ENCODE measurements around the gene MLX. TPM values are rescaled to one million over a fixed set of nuclear protein-coding genes. Genes with fewer than 3 reads are reported as not detected.

Gene MLX
- total RNA-seq, 1 experiment from 2014 or later = 33.7 TPM

- intact Hi-C loops (cut with micrococcal nuclease; ENCODE audit: unreplicated experiment) = no loop called here
- no TSS peak for BruUV-seq (replicated peaks)
These were observed 35.2 kb upstream of the MLX start for GRCh38 chr17:42531455-42532354.

GRCh38 chr17:42535155-42536047, 31.5 kb upstream of the MLX start:
- Histone ChIP-seq H3K36me3 (ENCODE audit: insufficient read depth, low read length, poor library complexity, severe bottlenecking) (no peaks in the 10 kb centered on the region), H3K4me1 (ENCODE audit: insufficient read depth, low read length, poor library complexity, severe bottlenecking) (no peaks in the 10 kb centered on the region), H3K27ac (ENCODE audit: low read depth, low read length, poor library complexity, severe bottlenecking) (peak overlapping the region; percentile 23), H3K9me3 (ENCODE audit: low read depth, low read length, poor library complexity, severe bottlenecking) (no peaks in the 10 kb centered on the region), H3K4me3 (ENCODE audit: low read depth, low read length, poor library complexity, severe bottlenecking) (peak overlapping the region; percentile 53), H3K27me3 (replicated peaks; ENCODE audit: insufficient read depth, low read depth, low read length, poor library complexity) (no peaks in the 10 kb centered on the region)
- no peak for DNase-seq (ENCODE audit: low spot score)
- CTCF ChIA-PET = interaction anchor here (0.9 kb wide), 1 partner anchor 605 kb away, joined by 5 read pairs; the partner anchor contains the start of gene ODAD4
- POLR2A ChIA-PET (ENCODE audit: low non-redundant PET) = no interaction called here
- BruUV-seq (replicated peaks) = no TSS peak
- TF ChIP-seq EZH2 (IDR thresholded peaks at IDR 0.05; ENCODE audit: borderline replicate concordance, low read depth, low read length, poor library complexity, severe bottlenecking) = no peak
- no peak for TF ChIP-seq CTCF (conservative IDR thresholded peaks at IDR 0.05; ENCODE audit: low read depth, low read length)
- intact Hi-C loops (cut with micrococcal nuclease; ENCODE audit: unreplicated experiment) = no loop called here

More at GRCh38 chr17:42531455-42532354, 35.2 kb upstream of the MLX start:
- ChIA-PET CTCF (interaction anchor here (0.6 kb wide), 1 partner anchor 24 kb away, joined by 3 read pairs; no protein-coding TSS in a partner anchor), POLR2A (ENCODE audit: low non-redundant PET) (no interaction called here)
- H3K4me3 ChIP-seq (ENCODE audit: low read depth, low read length, poor library complexity, severe bottlenecking) = peak overlapping the region; percentile 43
- H3K36me3 ChIP-seq (ENCODE audit: insufficient read depth, low read length, poor library complexity, severe bottlenecking) = no peaks in the 10 kb centered on the region
- H3K27ac ChIP-seq (ENCODE audit: low read depth, low read length, poor library complexity, severe bottlenecking) = no peak overlapping the region
- no peaks in the 10 kb centered on the region for H3K4me1 ChIP-seq (ENCODE audit: insufficient read depth, low read length, poor library complexity, severe bottlenecking)
- TF ChIP-seq CTCF (conservative IDR thresholded peaks at IDR 0.05; ENCODE audit: low read depth, low read length) (peak; percentile 31; the same call in 1 of the 2 replicates), EZH2 (IDR thresholded peaks at IDR 0.05; ENCODE audit: borderline replicate concordance, low read depth, low read length, poor library complexity, severe bottlenecking) (no peak)
- no peaks in the 10 kb centered on the region for H3K27me3 ChIP-seq (replicated peaks; ENCODE audit: insufficient read depth, low read depth, low read length, poor library complexity)
- no peak for DNase-seq (ENCODE audit: low spot score)
- no peaks in the 10 kb centered on the region for H3K9me3 ChIP-seq (ENCODE audit: low read depth, low read length, poor library complexity, severe bottlenecking)

- peak within 1 kb of the TSS; percentile 53 for H3K4me3 ChIP-seq (ENCODE audit: low read depth, low read length, poor library complexity, severe bottlenecking)
- no peaks in the 10 kb centered on the region for H3K4me1 ChIP-seq (ENCODE audit: insufficient read depth, low read length, poor library complexity, severe bottlenecking)
- no peaks in the 10 kb centered on the region for H3K27me3 ChIP-seq (replicated peaks; ENCODE audit: insufficient read depth, low read depth, low read length, poor library complexity)
- H3K9me3 ChIP-seq (ENCODE audit: low read depth, low read length, poor library complexity, severe bottlenecking) = no peaks in the 10 kb centered on the region
- TF ChIP-seq CTCF (conservative IDR thresholded peaks at IDR 0.05; ENCODE audit: low read depth, low read length) (no peak), EZH2 (IDR thresholded peaks at IDR 0.05; ENCODE audit: borderline replicate concordance, low read depth, low read length, poor library complexity, severe bottlenecking) (no peak)
- intact Hi-C loops (cut with micrococcal nuclease; ENCODE audit: unreplicated experiment) = no loop called here
- H3K27ac ChIP-seq (ENCODE audit: low read depth, low read length, poor library complexity, severe bottlenecking) = peak within 1 kb of the TSS; percentile 30
- POLR2A ChIA-PET (ENCODE audit: low non-redundant PET) = no interaction called here
- peak; percentile 82 for DNase-seq (ENCODE audit: low spot score)
- no peaks in the 10 kb centered on the region for H3K36me3 ChIP-seq (ENCODE audit: insufficient read depth, low read length, poor library complexity, severe bottlenecking)
- CTCF ChIA-PET = interaction anchor here (0.9 kb wide), 1 partner anchor 605 kb away, joined by 5 read pairs; the partner anchor contains the start of gene ODAD4
- BruUV-seq (replicated peaks) = no TSS peak
These were observed 30.9 kb upstream of the MLX start, which contains the start of gene NAGLU for GRCh38 chr17:42536048-42536371. NAGLU (plus strand) TSS chr17:42536241; CDS start chr17:42536273, 32 bp downstream.
